Mucosa of rectum (tissue), 2 donors: Measurements from ENCODE around the gene SS18L1.

Source experiments
- H3K27ac ChIP-seq, 2 donors: one replicate each; pipeline ENCODE4 v1.7.0; 2013; ENCODE audit warnings: inconsistent platforms in 2 of 2, low read depth in 2 of 2, low read length in 2 of 2
- H3K27me3 ChIP-seq, 2 donors: one replicate each; pipeline ENCODE4 v1.7.0; 2013; ENCODE audit warnings: low read length in 2 of 2; ENCODE audit not compliant: control insufficient read depth in 2 of 2, insufficient read depth in 2 of 2
- H3K36me3 ChIP-seq, 2 donors: one replicate each; pipeline ENCODE4 v1.7.0; 2013; ENCODE audit warnings: low read length in 2 of 2; ENCODE audit not compliant: control insufficient read depth in 2 of 2, insufficient read depth in 2 of 2
- H3K4me1 ChIP-seq, 2 donors: one replicate each; pipeline ENCODE4 v1.7.0; 2013; ENCODE audit warnings: low read length in 2 of 2, mild to moderate bottlenecking in 1 of 2; ENCODE audit not compliant: control insufficient read depth in 2 of 2, insufficient read depth in 2 of 2
- H3K4me3 ChIP-seq, 2 donors: one replicate each; pipeline ENCODE4 v1.7.0; 2013; ENCODE audit warnings: low read length in 2 of 2
- H3K9ac ChIP-seq, 2 donors: one replicate each; pipeline ENCODE4 v1.7.0; 2013; ENCODE audit warnings: low read length in 2 of 2, low read depth in 1 of 2, mild to moderate bottlenecking in 1 of 2
- H3K9me3 ChIP-seq, 2 donors: one replicate each; pipeline ENCODE4 v1.7.0; 2013; ENCODE audit warnings: low read length in 2 of 2; ENCODE audit not compliant: control insufficient read depth in 2 of 2
- donor health status: healthy.
- donor health status: Normal muscosa, but diverticular disease.

The SS18L1 gene

DNA sequence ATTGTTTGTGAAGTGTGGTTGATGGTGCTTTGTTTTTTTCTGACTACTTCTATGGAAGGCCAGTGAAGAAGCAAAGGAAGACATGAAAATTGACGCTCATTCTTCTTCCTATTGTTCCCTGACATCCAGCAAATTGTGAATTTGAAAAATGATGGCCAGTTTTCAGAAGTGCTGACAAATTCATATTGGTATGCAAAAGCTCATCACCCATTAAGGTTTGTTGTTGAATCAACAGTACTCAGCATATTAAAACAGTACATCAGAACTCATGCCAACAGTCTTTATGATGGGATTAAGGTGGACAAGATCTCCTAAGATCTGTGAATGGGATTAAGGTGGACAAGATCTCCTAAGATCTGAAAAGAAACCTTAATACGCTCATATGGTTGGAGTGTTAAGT is 38.2 kb downstream of the SS18L1 start:
- peak overlapping the region; percentile 83 to 97 for H3K9ac ChIP-seq
- H3K4me3 ChIP-seq, result peak overlapping the region; percentile 93 to 98
- H3K27me3 ChIP-seq, result no peaks in the 10 kb centered on the region
- no peaks in the 10 kb centered on the region for H3K9me3 ChIP-seq
- H3K27ac ChIP-seq, result peak overlapping the region in 1 of 2 donors; percentile 95
- H3K36me3 ChIP-seq, result peaks cover 4 to 5% of the 10 kb centered on the region in 2 donors
- H3K4me1 ChIP-seq, result peaks cover 11 to 14% of the 10 kb centered on the region in 2 donors

DNA sequence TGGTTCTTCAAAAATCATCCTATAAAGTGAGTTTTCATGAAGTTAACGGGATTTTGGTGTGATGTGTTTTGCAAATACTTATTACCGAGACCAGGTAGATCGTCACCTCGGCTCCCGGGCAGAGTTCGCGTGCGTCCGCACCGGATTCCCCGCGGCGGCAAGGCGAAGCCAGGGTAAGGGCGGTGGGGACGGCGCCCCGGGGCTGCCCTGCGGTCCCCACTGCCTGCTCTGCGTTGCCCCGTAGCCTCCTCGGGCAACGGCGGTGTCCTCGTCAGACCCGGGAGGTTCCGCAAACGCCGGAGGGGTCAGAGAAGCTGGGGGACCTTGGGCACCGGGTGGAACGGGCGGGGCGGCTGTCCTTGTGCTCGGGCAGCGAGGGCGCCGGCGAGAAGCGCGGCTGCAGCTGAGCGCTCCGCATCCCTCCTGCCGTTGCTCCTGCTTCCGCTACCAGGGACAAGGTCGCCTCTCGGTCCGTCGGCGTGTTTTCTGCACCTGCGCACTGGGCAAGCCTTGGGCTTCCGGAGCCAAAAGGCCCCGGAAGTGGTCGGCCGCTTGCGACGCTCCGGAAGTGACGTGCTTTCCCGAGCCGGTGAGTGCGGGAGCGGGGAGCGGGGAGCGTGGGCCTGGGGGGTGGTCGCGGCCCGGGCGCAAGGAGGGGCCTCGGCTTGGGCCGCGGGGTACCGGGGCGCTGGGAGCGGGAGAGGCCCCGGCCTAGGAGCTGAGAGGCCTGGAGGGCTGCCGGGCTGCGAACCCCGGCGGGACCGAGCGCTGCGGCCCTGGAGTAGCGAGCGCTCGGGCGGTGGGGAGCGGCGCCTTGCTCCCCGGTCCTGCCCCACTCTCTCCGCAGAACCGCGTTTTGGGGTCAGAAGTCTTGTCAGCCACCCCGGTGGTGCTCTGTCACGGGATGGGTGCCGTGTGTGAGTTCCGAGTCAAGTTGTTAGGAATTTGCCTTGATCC is 39.2 kb downstream of the SS18L1 start, which contains the start of gene MTG2:
Gene MTG2, plus strand, starts transcription at position 560 of the 957 bp plus-strand sequence. CDS start 10,393 bp downstream, outside the sequence.
- H3K4me1 ChIP-seq, result peaks cover 11 to 14% of the 10 kb centered on the region in 2 donors
- H3K27ac ChIP-seq, result peak within 1 kb of the TSS; percentile 90 to 95
- H3K27me3 ChIP-seq, result no peaks in the 10 kb centered on the region
- H3K4me3 ChIP-seq, result peak within 1 kb of the TSS; percentile 93 to 98
- H3K36me3 ChIP-seq, result peaks cover 4 to 5% of the 10 kb centered on the region in 2 donors
- H3K9ac ChIP-seq, result peak within 1 kb of the TSS; percentile 83 to 97
- no peaks in the 10 kb centered on the region for H3K9me3 ChIP-seq

DNA sequence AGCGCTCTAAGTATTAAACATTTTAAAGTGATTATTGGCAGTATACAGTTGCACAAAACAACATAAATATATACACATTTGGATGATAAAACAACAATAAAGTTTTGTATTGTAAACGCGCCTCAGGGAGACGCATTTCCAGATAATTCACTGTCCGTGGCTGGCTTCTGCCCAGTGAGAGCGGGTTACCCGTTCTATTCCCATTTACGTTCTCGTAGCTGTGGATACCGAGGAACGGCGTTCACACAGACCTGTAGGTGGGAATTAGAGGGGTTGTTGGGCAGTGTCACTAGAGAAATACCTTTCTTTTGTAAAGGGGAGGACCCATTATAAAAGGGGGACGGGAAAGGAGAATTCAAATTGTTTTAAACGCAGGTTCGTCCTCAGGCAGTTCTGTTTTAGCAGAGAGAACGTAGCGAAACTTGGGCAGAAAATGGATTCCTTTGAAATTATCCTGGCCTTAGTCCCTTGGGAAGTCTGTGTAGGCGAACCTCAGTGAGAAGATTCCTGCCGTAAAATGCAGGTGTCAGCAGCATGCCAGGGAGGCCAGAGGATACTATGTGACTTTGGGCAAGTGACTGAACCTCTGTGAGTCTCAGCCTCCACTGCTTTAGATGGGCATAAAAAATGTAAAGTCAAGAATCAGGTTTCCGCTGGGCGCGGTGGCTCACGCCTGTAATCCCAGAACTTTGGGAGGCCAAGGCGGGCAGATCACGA is 40.0 kb downstream of the SS18L1 start:
- Histone ChIP-seq H3K36me3 (peaks cover 4 to 5% of the 10 kb centered on the region in 2 donors), H3K27ac (peak overlapping the region; percentile 90 to 95), H3K9me3 (no peaks in the 10 kb centered on the region), H3K4me3 (peak overlapping the region; percentile 93 to 98), H3K27me3 (no peaks in the 10 kb centered on the region), H3K9ac (peak overlapping the region; percentile 82 to 97), H3K4me1 (peaks cover 11 to 14% of the 10 kb centered on the region in 2 donors)

DNA sequence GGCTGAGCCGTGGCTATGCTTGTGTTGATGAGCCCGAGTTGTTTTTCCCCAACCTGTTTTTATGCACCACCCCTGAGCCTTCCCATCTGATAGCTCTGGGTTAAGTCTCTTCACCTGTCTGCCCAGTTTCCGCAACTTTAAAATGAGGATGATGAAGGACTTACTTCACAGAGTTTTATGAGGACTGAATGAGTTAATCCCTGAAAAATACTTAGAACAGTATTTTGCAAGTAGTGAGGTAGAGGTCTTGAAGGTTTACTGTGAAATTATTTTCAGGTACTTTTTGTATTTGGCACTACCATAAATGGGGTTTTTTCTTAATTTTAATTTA is 42.5 kb downstream of the SS18L1 start:
- H3K9ac ChIP-seq, result no peak overlapping the region
- H3K4me3 ChIP-seq, result no peak overlapping the region
- H3K27me3 ChIP-seq, result no peaks in the 10 kb centered on the region
- H3K36me3 ChIP-seq, result peaks cover 0 to 7% of the 10 kb centered on the region in 2 donors
- H3K4me1 ChIP-seq, result peaks cover 11 to 14% of the 10 kb centered on the region in 2 donors
- no peak overlapping the region for H3K27ac ChIP-seq
- no peaks in the 10 kb centered on the region for H3K9me3 ChIP-seq

DNA sequence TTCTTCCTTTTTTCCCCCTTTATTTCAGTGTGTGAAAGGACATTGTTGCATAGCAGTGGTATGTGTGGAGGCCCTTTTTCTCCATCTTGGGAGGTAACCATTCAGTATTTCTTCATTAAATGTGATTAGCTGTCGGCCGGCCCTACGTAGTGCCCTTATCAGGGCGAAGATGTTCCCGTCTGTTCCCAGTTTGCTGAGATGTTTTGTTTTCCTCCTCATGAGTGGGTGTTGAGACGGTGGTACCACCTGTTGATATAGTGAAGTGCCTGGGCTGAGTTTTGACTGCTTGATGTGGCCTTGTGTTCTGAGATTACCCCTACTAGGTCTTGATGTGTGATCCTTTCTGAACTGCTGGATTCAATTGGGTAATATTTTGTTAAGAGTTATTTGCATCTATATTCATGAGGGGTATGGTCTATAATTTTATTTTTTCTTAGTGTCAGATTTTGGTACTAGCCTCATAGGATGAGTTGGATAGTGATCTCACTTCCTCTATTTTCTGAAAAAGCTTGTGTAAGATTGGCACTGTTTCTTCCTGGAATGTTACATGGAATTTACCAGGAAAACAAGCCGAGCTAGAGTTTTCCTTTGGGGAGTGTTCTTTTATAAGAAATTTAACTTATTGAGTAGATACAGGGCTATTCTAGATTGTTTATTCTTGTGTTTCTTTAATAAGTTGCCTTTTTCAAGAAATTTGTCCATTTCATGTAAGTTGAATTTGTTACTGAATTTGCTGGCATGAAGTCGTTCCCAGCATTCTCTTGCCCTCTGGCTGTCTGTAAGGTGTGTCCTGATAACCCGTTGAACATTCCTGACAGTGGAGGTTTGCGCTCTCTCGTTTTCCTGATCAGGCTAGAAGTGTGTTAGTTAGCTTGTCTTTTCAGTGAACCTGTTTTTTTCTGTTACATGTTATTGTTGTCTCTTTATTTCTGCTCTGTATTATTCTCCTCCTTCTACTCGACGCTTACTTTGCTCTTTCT is 43.6 kb downstream of the SS18L1 start:
- Histone ChIP-seq H3K9me3 (no peaks in the 10 kb centered on the region), H3K27ac (no peak overlapping the region), H3K9ac (no peak overlapping the region), H3K27me3 (no peaks in the 10 kb centered on the region), H3K4me1 (peaks cover 8 to 10% of the 10 kb centered on the region in 2 donors), H3K4me3 (no peak overlapping the region), H3K36me3 (peaks cover 0 to 8% of the 10 kb centered on the region in 2 donors)

DNA sequence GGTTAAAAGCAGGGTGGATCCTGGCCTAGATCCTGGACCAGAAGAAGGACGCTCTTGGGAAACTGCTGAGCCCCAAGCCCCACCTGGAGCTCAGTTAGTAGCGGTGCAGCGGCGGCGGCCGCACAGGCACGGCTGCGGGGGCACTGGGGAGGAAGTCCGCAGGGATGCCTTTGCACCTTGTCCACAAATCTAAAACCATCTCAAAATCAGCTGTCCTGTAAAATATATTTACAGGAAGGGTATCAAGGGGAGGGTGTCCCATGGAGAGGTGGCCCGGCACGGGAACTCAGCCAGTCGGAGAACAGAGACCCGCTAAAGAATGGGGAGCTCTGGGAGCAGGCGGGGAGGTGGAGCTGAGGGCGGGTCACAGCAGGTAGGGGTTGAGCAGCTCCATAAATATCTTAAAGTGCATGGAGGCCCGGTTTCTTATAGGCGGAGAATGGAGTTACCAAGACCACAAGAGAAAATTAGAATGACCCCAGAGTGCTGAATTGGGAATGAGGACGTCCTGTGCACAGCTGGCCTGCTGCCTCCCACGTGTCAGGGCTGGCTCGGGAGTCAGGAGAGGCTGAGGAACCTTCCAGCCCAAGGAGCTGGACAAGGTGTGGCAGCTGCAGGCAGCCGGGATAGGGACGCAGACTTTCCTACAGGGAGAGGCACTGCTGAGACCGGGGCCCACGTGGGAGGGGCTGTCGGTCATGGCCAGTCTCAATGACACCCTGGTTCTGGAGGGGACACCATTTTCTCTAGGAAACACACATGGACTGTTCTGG is 47.3 kb downstream of the SS18L1 start:
- peaks cover 11 to 23% of the 10 kb centered on the region in 2 donors for H3K36me3 ChIP-seq
- no peak overlapping the region for H3K27ac ChIP-seq
- H3K4me1 ChIP-seq, result no peaks in the 10 kb centered on the region
- H3K4me3 ChIP-seq, result no peak overlapping the region
- H3K9me3 ChIP-seq, result no peaks in the 10 kb centered on the region
- no peak overlapping the region for H3K9ac ChIP-seq
- no peaks in the 10 kb centered on the region for H3K27me3 ChIP-seq

DNA sequence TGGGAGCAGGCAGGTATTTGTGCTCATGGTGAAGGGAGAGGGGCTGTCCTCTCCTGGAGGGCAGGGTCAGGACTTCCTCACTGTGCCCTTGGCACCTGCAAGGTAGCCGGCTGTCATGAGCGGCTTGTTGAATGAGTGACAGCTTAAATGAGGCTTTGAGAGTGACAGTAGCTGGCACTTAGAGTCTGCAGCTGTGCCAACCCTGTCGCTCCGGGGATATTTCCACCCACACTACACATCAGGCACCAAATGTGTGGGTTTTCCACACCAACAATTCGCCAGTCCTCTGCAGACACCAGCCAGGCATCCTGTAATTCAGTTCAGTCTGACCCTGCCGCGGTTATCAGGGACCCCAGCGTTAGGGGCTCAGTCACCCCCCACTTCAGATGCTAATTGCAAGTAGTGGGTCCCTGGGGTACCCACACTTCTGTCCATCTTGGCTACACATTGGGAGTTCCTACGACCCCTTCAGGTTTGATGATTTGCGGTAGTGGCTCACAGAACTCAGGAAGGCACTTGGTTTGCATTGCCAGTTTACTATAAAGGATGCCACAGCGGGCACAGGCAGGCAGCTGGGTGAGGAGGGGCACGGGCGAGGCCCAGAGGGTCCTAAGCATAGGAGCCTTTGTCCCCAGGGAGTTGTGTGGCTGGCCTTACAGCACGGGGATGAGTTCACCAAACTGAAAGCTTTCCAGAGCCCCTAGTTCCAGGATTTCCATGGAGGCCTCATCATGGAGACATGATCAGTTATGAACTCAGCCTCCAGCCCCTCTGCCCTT is 48.4 kb downstream of the SS18L1 start:
- peaks cover 11 to 25% of the 10 kb centered on the region in 2 donors for H3K36me3 ChIP-seq
- no peaks in the 10 kb centered on the region for H3K9me3 ChIP-seq
- no peak overlapping the region for H3K27ac ChIP-seq
- H3K4me3 ChIP-seq, result no peak overlapping the region
- no peaks in the 10 kb centered on the region for H3K4me1 ChIP-seq
- H3K9ac ChIP-seq, result no peak overlapping the region
- H3K27me3 ChIP-seq, result no peaks in the 10 kb centered on the region

DNA sequence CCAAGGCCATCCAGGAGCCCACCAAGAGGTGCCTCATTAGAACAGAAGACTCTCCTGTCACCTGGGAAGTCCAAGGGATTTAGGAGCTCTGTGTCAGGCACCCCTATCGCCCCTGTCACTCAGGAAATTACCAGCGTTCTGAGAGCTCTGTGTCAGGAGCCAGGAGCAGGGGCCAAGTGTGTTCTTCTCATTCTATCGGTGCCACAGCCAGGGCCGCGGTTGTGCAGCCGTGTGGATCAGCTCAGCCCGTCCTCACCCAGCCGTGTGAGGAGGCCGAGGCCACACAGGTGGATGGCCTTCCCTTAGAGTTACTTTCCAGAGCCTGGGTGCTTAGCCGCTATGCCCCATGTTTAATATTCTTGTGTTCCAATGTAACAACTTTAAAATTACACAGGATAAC is 49.1 kb downstream of the SS18L1 start:
- H3K36me3 ChIP-seq, result peaks cover 13 to 29% of the 10 kb centered on the region in 2 donors

More for the DNA sequence above, 49.1 kb downstream of the SS18L1 start:
- Histone ChIP-seq H3K27ac (no peak overlapping the region), H3K4me3 (no peak overlapping the region), H3K9ac (no peak overlapping the region), H3K27me3 (no peaks in the 10 kb centered on the region), H3K9me3 (no peaks in the 10 kb centered on the region), H3K4me1 (no peaks in the 10 kb centered on the region)
